IPS DF 4.7 (cell line): ENCODE measurements around the gene MRPL39.

Source experiments
- DNase-seq: peaks from one replicate; pipeline ENCODE4 v3.0.0-alpha.2; 2013; ENCODE audit warnings: low spot score; ENCODE audit errors: extremely low read depth

MRPL39 gene

GRCh38 chr21:25541042-25541441, 66.2 kb downstream of the MRPL39 start:
- DNase-seq: no peak

- DNase-seq: no peak
Observed at GRCh38 chr21:25539606-25540005, 67.7 kb downstream of the MRPL39 start.

- DNase-seq: no peak
Observed at GRCh38 chr21:25537174-25537573, 70.1 kb downstream of the MRPL39 start.

- DNase-seq: no peak
Observed at GRCh38 chr21:25536752-25537151, 70.5 kb downstream of the MRPL39 start.

- no peak for DNase-seq
Observed at GRCh38 chr21:25535849-25536248, 71.4 kb downstream of the MRPL39 start.
